ENCODE results near the gene LMF1. TPM values are rescaled to one million over a fixed set of nuclear protein-coding genes. Genes with fewer than 3 reads are reported as not detected.

Gene LMF1
- total RNA-seq, 1 donor = 29.4 TPM

GRCh38 chr16:881219-882097, 89.3 kb downstream of the LMF1 start:
- no peak for DNase-seq (ENCODE audit: low read depth)
- no peak for TF ChIP-seq CTCF (IDR thresholded peaks at IDR 0.05; ENCODE audit: insufficient read depth, low read length)
- H3K4me3 ChIP-seq (ENCODE audit: low read depth, low read length) = no peak overlapping the region

- H3K4me3 ChIP-seq (ENCODE audit: low read depth, low read length) = no peak overlapping the region
- no peak for DNase-seq (ENCODE audit: low read depth)
- TF ChIP-seq CTCF (IDR thresholded peaks at IDR 0.05; ENCODE audit: insufficient read depth, low read length) = no peak
Observed at GRCh38 chr16:880471-881171, 90.2 kb downstream of the LMF1 start.

- no peak for DNase-seq (ENCODE audit: low read depth)
- H3K4me3 ChIP-seq (ENCODE audit: low read depth, low read length) = no peak overlapping the region
- no peak for TF ChIP-seq CTCF (IDR thresholded peaks at IDR 0.05; ENCODE audit: insufficient read depth, low read length)
Observed at GRCh38 chr16:879986-880385, 90.8 kb downstream of the LMF1 start.

GRCh38 chr16:879461-879861, 91.3 kb downstream of the LMF1 start:
- H3K4me3 ChIP-seq (ENCODE audit: low read depth, low read length) = no peak overlapping the region
- no peak for TF ChIP-seq CTCF (IDR thresholded peaks at IDR 0.05; ENCODE audit: insufficient read depth, low read length)
- DNase-seq (ENCODE audit: low read depth) = no peak

- TF ChIP-seq CTCF (IDR thresholded peaks at IDR 0.05; ENCODE audit: insufficient read depth, low read length) = no peak
- H3K4me3 ChIP-seq (ENCODE audit: low read depth, low read length) = no peak overlapping the region
- no peak for DNase-seq (ENCODE audit: low read depth)
Observed at GRCh38 chr16:878886-879285, 91.9 kb downstream of the LMF1 start.

- DNase-seq (ENCODE audit: low read depth) = no peak
- TF ChIP-seq CTCF (IDR thresholded peaks at IDR 0.05; ENCODE audit: insufficient read depth, low read length) = no peak
Observed at GRCh38 chr16:878072-878784, 92.6 kb downstream of the LMF1 start.

More at GRCh38 chr16:878072-878784, 92.6 kb downstream of the LMF1 start:
- H3K4me3 ChIP-seq (ENCODE audit: low read depth, low read length) = no peak overlapping the region
